ENCODE data around the gene ITPA.

ITPA gene

GRCh38 chr20:3229158-3229557 lies 19.9 kb downstream of the ITPA start:
- no peak for DNase-seq (ENCODE audit: low read depth)

- DNase-seq (ENCODE audit: low read depth): no peak
These were observed 20.5 kb downstream of the ITPA start for GRCh38 chr20:3229798-3230197.

- no peak for DNase-seq (ENCODE audit: low read depth)
These were observed 21.8 kb downstream of the ITPA start for GRCh38 chr20:3231116-3231515.

GRCh38 chr20:3231889-3232588 lies 22.7 kb downstream of the ITPA start:
- no peak for DNase-seq (ENCODE audit: low read depth)

DNA sequence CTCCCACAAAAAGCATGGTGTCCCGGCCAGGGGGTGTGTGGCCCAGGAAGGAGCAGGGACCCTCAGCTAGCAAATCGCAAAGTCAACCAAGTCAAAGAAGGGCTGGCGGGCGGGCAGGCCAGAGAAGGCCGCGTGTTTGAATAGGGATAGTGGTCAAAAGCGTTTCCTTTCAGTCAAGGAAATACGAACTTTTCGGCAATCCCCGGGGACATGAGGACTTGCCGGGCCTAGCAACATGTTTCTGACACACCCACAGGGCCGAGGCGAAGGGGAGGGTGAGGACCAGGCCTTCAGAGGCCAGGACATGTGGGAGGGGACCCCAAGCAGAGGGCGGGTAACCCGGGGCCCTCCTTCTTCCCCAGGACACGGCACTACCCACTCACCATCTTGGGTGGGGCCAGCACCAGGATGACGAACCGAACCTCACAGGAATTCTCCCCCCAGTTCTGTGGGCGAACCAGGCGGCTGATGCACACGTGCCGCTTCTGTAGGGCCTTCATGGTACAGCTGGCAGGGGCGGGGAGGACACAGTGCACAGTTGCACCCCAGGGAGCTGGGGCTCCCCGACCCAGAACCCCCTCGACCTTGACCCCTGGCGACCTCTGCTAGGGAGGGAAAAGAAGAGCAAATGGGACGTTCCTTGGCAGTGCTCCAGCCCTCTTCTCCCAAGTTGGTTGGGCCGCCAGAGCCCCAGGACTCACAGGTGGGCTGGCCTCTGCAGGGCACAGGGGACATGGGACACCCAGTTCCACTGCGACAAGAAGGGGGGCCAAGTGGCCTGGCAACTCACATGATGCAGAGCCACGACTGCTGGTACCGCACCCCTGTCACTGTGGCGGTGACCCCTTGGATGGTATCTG lies 24.1 kb downstream of the ITPA start:
- DNase-seq (ENCODE audit: low read depth): no peak

DNA sequence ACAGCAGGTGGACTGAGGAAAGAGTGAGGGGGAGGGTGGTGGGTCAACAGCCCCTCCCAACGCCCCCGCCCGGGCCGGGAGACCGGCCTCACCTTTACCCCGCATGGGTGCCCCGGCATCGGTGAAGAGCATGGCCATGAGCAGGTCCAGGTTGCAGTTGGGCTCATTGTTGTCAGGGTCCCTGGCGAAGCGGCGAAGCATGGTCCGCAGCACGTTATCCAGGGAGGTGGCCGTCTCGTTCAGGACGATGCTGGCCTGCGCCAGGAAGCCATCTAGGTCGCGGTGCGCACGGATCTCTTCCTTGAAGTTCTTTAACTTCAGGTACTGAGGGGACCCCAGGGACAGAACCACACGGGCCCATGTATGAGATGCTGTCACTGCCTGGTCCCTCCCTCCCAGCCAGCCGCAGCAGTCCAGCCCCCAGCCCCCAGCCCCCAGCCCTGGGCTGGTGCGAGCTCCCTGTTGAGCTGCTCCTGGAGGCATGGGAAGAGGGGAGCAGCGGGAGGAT lies 24.7 kb downstream of the ITPA start:
- no peak for DNase-seq (ENCODE audit: low read depth)

DNA sequence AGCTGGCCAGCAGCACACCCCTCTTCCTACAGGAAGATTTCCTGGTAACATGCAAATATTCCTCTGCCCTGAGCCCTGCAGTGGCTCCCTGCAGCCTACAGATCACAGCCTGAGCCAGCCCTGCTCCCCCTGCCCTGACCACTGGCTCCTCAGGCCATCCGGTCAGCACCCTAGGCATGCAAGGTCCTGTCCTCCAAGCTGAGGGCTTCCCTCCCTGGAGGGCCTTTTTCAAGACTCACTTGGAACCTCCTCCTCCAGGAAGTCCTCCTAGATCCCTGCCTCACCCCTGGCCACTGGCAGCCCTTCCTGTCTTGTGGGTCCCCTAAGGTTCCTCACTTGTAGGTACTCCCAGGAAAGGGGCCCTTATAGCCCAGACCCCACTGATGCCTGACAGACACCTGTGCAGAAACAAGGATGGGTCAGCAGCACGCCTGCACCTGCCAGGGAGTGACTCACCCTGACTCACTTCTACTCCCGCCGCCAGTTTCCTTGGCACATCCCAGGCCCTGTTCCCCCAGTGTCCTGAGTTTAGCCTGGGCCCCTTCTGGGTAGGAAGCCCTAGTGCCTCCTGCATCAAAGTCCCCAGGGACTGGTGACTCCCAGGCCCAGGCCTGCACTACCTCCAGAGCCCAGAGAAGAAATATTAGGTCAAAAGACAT lies 26.5 kb downstream of the ITPA start:
- DNase-seq (ENCODE audit: low read depth): no peak

DNA sequence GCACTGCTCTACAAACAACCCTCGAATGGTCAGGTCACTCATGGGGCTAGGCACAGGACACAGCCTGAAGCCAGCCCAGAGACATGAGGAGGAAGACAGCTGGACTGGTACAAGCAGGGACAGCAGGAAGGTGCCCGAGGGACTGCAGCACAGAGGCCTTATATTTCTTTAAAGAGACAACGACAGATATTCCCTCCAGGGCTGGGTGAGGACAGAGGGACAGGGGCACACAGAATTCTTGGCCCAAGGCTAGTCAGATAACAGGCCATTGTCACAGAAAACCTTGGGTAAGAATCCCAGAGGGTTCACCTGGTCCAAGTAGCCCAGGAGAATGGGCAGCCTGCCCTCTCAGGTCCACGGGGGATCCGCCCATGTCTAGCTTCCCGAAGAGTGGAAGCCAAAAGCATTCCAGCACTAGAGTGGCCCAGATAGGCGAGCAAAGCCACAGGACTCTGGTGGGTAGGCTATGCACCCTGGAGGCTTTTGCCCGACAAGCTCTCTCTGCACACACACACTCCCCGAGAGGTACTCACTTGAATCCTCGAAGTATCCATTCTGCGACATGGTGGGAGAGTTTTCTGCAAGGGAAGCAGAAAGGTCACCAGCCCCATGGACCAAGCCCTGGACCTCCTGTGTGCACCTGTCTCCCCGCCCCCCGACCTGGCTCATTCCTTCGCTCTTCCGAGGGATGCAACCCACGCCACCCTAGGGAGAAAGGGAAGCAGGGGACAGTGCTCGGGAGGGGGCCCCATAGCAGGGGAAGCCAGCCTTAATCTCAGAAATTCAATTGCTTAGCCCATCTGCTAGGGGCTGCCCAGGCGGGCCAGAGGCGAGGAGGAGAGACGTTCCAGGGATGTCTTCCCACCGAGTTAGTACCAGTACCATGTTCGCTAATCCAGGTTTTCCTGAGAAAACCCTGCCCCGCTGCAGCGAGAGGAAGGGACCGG lies 28.0 kb downstream of the ITPA start:
- DNase-seq (ENCODE audit: low read depth): no peak

GRCh38 chr20:3237958-3238615 lies 28.8 kb downstream of the ITPA start:
- no peak for DNase-seq (ENCODE audit: low read depth)

DNA sequence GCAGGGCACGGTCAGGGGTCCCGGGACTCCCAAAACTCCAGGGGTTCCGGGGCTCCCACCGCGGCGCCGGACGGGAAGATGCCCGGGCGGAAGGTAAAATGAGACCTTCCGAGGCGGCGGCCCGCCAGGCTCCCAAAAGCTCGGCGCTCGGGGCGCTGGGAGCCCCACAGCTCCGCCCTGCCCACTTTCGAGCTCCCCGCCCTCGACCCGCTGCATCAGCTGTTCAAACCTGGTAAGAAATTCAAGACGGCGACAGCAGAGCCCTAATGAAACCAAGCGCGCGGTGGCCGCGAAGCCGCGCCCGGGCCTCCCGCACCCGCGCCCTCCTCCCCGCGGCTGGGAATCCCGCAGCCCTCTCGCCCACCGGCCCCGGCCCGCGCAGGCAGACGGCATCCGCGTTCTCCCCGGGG lies 29.3 kb downstream of the ITPA start:
- peak; percentile 22 for DNase-seq (ENCODE audit: low read depth)

- peak; percentile 15 for DNase-seq (ENCODE audit: low read depth)
These were observed 29.9 kb downstream of the ITPA start, which contains the start of gene SLC4A11 for GRCh38 chr20:3239026-3239866. Gene SLC4A11 (minus strand): TSS chr20:3239190. CDS start chr20:3239137, 53 bp downstream.

DNA sequence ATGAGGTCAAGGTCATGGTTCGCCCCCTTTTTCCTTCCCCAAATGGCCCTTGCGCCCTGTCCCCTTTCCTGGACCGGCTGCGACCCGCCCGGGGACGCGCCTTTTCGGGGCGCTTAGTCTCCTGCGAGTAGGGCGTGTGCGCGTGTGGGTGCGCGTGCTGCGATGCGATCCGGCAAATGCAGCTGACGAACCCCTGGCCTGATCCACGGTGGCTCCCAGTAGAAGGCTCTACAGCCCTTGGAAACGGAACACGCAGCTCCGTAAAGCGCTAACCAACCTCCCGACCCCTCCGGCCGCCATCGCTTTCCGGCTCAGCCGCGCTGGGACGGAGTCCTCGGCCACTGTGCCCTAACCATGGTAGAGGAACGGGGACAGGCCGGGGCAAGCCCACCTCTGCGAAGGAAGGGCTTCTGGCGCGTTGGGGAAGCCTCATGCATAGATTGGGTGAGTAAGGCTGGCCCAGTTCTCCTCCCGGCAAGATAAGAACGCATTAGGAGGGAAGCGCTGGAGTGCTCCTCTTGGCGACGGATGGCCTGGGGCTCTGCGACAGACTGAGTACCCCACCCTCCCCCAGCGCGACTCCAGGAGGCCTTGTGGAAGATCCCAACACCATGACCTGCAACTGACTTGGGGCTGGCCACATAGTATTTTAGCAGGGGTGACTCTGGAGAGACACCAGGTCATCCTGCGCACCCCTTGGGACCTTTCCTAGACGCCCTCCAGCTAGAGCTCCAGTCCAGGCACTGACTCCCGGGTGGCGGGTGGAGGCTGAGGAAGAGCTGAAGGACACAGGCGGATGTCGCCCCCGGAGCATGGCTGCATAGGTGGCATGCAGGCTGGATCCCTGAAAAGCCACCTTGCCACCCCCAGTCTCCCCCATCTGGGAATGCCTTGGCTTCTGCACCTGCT lies 30.8 kb downstream of the ITPA start:
- DNase-seq (ENCODE audit: low read depth): no peak

DNA sequence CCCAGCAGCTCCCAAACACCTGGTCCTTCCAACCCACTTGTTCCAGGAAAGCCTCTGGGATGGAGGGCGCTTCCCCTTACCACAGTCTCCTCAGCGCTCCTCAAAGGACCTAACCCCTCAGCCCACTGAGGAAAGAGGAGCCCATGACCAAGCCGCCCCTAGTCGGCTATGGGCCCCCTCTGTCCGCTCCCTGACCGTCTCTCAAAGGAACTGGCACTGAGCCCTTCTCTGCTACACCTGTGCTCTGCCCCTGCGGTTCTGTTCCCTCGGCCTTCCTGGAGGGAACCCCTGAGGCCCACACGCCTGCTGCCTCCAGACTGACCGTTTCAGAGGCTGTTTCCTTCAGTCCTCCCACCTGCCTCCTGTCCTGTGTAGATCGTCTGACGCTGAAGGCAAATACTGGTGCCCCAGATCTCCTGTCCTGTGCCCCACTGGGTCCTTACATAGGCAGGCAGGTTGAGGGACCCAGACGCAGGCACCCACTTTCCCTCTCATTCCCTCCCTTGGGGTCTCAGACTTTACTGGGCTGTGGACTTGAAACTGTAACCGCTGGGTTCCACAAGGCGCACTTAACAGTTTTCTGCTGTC lies 31.6 kb downstream of the ITPA start:
- DNase-seq (ENCODE audit: low read depth): no peak

GRCh38 chr20:3242172-3242692 lies 32.9 kb downstream of the ITPA start:
- no peak for DNase-seq (ENCODE audit: low read depth)

- no peak for DNase-seq (ENCODE audit: low read depth)
These were observed 34.5 kb downstream of the ITPA start for GRCh38 chr20:3243718-3244358.

- DNase-seq (ENCODE audit: low read depth): no peak
These were observed 35.3 kb downstream of the ITPA start for GRCh38 chr20:3244613-3245012.

DNA sequence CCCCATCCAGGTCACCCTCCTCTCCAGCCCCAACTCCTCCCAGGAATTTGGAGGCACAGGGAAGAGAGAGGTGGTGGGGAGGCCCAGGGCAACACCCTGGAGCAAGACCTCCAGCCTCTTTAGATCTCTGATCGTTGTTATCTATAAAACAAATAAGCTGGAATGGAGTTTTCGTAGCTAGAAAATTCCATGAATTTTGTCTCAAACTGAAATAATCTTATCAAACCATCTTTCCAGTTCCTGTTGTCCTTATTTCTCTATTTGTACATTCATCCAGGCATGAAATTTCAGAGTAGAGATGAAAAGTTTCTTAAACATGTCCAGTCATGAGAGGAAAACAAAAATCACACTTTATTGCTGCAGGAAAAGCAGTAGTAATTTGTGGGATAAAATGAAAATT lies 35.9 kb downstream of the ITPA start:
- no peak for DNase-seq (ENCODE audit: low read depth)

DNA sequence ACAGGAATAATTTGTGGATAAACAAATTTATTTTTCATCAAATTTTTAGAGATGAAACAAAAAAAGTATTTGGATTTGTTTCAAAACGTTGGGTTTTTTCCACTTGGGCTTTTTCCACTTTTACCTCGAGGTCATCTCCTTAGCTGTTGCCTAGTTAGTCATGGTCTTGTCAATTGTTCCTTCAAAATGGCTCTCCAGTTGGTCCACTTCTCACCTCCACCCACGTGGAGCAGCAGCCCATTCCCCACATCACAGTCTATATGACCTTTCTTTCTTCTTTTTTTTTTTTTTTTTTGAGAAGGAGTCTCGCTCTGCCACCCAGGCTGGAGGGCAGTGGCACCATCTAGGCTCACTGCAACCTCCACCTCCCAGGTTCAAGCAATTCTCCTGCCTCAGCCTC lies 36.4 kb downstream of the ITPA start:
- DNase-seq (ENCODE audit: low read depth): no peak

Data from stimulated activated CD8-positive, alpha-beta memory T cell treated with anti-CD3 and anti-CD28 coated beads, Interleukin-12 subunit alpha, Interleukin-12 subunit beta, amount 100 ng/mL, for 4 hours (primary cell).